ENCODE measurements around the gene RPP25L. TPM values are rescaled to one million over a fixed set of nuclear protein-coding genes. Genes with fewer than 3 reads are reported as not detected.

Gene RPP25L
- total and polyA plus RNA-seq, 4 donors: 6.0 to 17.3 (median 13.0) TPM

- Histone ChIP-seq H3K9me3 (ENCODE audit: control insufficient read depth, low read length) (peaks cover 2% of the 10 kb centered on the region), H3K27me3 (ENCODE audit: control insufficient read depth in 1 of 2, insufficient read depth in 2 of 2, low read length in 1 of 2) (no peaks in the 10 kb centered on the region), H3K4me1 (ENCODE audit: control insufficient read depth in 1 of 2, insufficient read depth in 2 of 2, low read length in 2 of 2) (no peaks in the 10 kb centered on the region), H3K27ac (ENCODE audit: low read depth in 1 of 2, low read length in 2 of 2) (no peak overlapping the region), H3K4me3 (ENCODE audit: low read length in 2 of 2) (no peak overlapping the region), H3K36me3 (ENCODE audit: control insufficient read depth in 1 of 2, insufficient read depth in 2 of 2, low read length in 1 of 2) (no peaks in the 10 kb centered on the region)
- no peak for DNase-seq
- intact Hi-C loops (cut with DNase I): no loop called here
- WGBS, 2 donors: 70 to 75% methylated on average over 8 of the region's 8 CpGs
- no peak for ATAC-seq (ENCODE audit: low FRiP score)
Measured at GRCh38 chr9:34565856-34566255, 46.0 kb downstream of the RPP25L start.

DNA sequence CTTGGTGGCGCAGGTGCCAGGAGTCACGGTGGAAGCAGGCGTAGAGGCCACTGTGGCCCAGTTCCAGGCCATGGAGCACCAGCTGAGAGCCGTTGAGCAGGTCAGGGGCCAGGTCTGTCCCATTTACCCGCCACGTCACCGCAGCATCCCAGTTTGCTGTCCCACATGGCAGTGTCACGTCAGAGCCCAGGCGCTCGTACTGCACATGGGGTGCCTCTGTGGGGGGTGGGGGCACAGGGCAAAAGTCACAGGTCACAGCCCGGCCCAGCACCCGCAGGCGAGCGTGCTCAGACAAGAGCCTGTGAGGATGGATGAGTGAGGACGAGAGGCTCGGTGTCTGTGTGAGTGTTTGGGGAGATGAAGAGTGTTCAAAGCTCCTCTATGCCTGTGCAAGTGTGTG is 47.3 kb downstream of the RPP25L start:
- Histone ChIP-seq H3K27ac (ENCODE audit: low read depth in 1 of 2, low read length in 2 of 2) (no peak overlapping the region), H3K4me1 (ENCODE audit: control insufficient read depth in 1 of 2, insufficient read depth in 2 of 2, low read length in 2 of 2) (no peaks in the 10 kb centered on the region), H3K9me3 (ENCODE audit: control insufficient read depth, low read length) (peaks cover 2% of the 10 kb centered on the region), H3K27me3 (ENCODE audit: control insufficient read depth in 1 of 2, insufficient read depth in 2 of 2, low read length in 1 of 2) (no peaks in the 10 kb centered on the region), H3K4me3 (ENCODE audit: low read length in 2 of 2) (no peak overlapping the region), H3K36me3 (ENCODE audit: control insufficient read depth in 1 of 2, insufficient read depth in 2 of 2, low read length in 1 of 2) (no peaks in the 10 kb centered on the region)
- DNase-seq (peak in 1 of 2 donors; percentile 41), ATAC-seq (ENCODE audit: low FRiP score) (no peak)
- WGBS, 2 donors: 94% methylated on average over 16 of the region's 16 CpGs
- intact Hi-C loops (cut with DNase I): no loop called here

DNA sequence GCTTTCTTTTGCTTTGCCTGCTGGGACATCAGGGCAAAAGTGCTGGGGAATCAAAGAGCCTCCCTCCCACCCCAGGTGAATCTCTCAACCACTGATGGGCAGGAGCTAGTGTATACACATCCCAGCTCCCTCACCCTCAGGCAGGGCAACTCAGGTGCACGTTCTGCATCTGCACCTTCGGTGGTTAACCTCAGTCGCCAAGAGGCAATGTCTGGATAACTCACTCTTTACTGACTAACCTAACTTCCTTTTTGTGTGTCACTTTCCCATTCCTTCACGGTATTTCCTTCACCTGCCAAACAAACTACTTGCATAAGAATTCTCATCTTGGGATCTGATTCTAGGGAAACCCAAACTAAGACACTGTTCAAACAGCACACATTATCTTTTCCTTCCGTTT is 48.6 kb downstream of the RPP25L start:
- no peaks in the 10 kb centered on the region for H3K36me3 ChIP-seq (ENCODE audit: control insufficient read depth in 1 of 2, insufficient read depth in 2 of 2, low read length in 1 of 2)
- no peaks in the 10 kb centered on the region for H3K27me3 ChIP-seq (ENCODE audit: control insufficient read depth in 1 of 2, insufficient read depth in 2 of 2, low read length in 1 of 2)
- ATAC-seq (ENCODE audit: low FRiP score) (no peak), DNase-seq (peak in 1 of 2 donors; percentile 16)
- H3K4me3 ChIP-seq (ENCODE audit: low read length in 2 of 2): no peak overlapping the region
- intact Hi-C loops (cut with DNase I): no loop called here
- no peak overlapping the region for H3K27ac ChIP-seq (ENCODE audit: low read depth in 1 of 2, low read length in 2 of 2)
- WGBS, 2 donors: 84% methylated on average over 5 of the region's 5 CpGs
- H3K4me1 ChIP-seq (ENCODE audit: control insufficient read depth in 1 of 2, insufficient read depth in 2 of 2, low read length in 2 of 2): no peaks in the 10 kb centered on the region
- peaks cover 2% of the 10 kb centered on the region for H3K9me3 ChIP-seq (ENCODE audit: control insufficient read depth, low read length)

- Histone ChIP-seq H3K4me3 (ENCODE audit: low read length in 2 of 2) (no peak overlapping the region), H3K27me3 (ENCODE audit: control insufficient read depth in 1 of 2, insufficient read depth in 2 of 2, low read length in 1 of 2) (no peaks in the 10 kb centered on the region), H3K4me1 (ENCODE audit: control insufficient read depth in 1 of 2, insufficient read depth in 2 of 2, low read length in 2 of 2) (no peaks in the 10 kb centered on the region), H3K36me3 (ENCODE audit: control insufficient read depth in 1 of 2, insufficient read depth in 2 of 2, low read length in 1 of 2) (no peaks in the 10 kb centered on the region), H3K9me3 (ENCODE audit: control insufficient read depth, low read length) (peaks cover 2% of the 10 kb centered on the region), H3K27ac (ENCODE audit: low read depth in 1 of 2, low read length in 2 of 2) (no peak overlapping the region)
- intact Hi-C loops (cut with DNase I): no loop called here
- WGBS, 2 donors: 81 to 88% methylated on average over 7 of the region's 7 CpGs
- DNase-seq (peak in 1 of 2 donors; percentile 20), ATAC-seq (ENCODE audit: low FRiP score) (no peak)
Measured at GRCh38 chr9:34562135-34562745, 49.7 kb downstream of the RPP25L start.

- H3K4me1 ChIP-seq (ENCODE audit: control insufficient read depth in 1 of 2, insufficient read depth in 2 of 2, low read length in 2 of 2): no peaks in the 10 kb centered on the region
- intact Hi-C loops (cut with DNase I): no loop called here
- H3K9me3 ChIP-seq (ENCODE audit: control insufficient read depth, low read length): peaks cover 2% of the 10 kb centered on the region
- no peaks in the 10 kb centered on the region for H3K36me3 ChIP-seq (ENCODE audit: control insufficient read depth in 1 of 2, insufficient read depth in 2 of 2, low read length in 1 of 2)
- DNase-seq (peak; percentile 41 to 77), ATAC-seq (ENCODE audit: low FRiP score) (peak; percentile 3)
- no peak overlapping the region for H3K27ac ChIP-seq (ENCODE audit: low read depth in 1 of 2, low read length in 2 of 2)
- H3K27me3 ChIP-seq (ENCODE audit: control insufficient read depth in 1 of 2, insufficient read depth in 2 of 2, low read length in 1 of 2): no peaks in the 10 kb centered on the region
- H3K4me3 ChIP-seq (ENCODE audit: low read length in 2 of 2): no peak overlapping the region
- 40 to 46% methylated on average over 18 to 21 of the region's 21 CpGs for WGBS, 2 donors
Measured at GRCh38 chr9:34560599-34561214, 51.2 kb downstream of the RPP25L start.

Other genes starting within 250 kb of the RPP25L start
- gene MYORG, start 235.2 kb downstream of the RPP25L start, total RNA-seq: 1 to 10 TPM; 6.1 to 9.6 TPM
- gene MYORG, start 235.2 kb downstream of the RPP25L start, polyA plus RNA-seq: 1 to 10 TPM; 1.6 to 2.1 TPM
- 10 to 100 TPM; 43.9 to 48.0 TPM for gene FAM219A, start 153.5 kb downstream of the RPP25L start, total RNA-seq
- 10 to 100 TPM; 10.1 to 10.6 TPM for gene FAM219A, start 153.5 kb downstream of the RPP25L start, polyA plus RNA-seq
- gene DNAI1, start 153.3 kb downstream of the RPP25L start, total RNA-seq: not detected
- gene DNAI1, start 153.3 kb downstream of the RPP25L start, polyA plus RNA-seq: not detected
- gene ENHO, start 89.1 kb downstream of the RPP25L start, total RNA-seq: not detected
- gene ENHO, start 89.1 kb downstream of the RPP25L start, polyA plus RNA-seq: not detected
- gene CNTFR, start 22.4 kb downstream of the RPP25L start, total RNA-seq: 1 to 10 TPM; 4.2 to 9.9 TPM
- gene CNTFR, start 22.4 kb downstream of the RPP25L start, polyA plus RNA-seq: 1 to 10 TPM in 1 of 2 donors, under 1 TPM in 1; 0.10 to 1.4 TPM
- 10 to 100 TPM; 56.7 to 61.4 TPM for gene DCTN3, start 8.4 kb upstream of the RPP25L start, total RNA-seq
- 100 to 1,000 TPM; 106 to 111 TPM for gene DCTN3, start 8.4 kb upstream of the RPP25L start, polyA plus RNA-seq
- not detected for gene ARID3C, start 17.0 kb upstream of the RPP25L start, total RNA-seq
- not detected for gene ARID3C, start 17.0 kb upstream of the RPP25L start, polyA plus RNA-seq
- 10 to 100 TPM; 31.8 to 42.9 TPM for gene SIGMAR1, start 25.7 kb upstream of the RPP25L start, total RNA-seq
- 10 to 100 TPM; 26.3 to 48.1 TPM for gene SIGMAR1, start 25.7 kb upstream of the RPP25L start, polyA plus RNA-seq
- gene GALT, start 34.6 kb upstream of the RPP25L start, total RNA-seq: 10 to 100 TPM; 27.2 to 50.9 TPM
- 10 to 100 TPM; 29.2 to 98.1 TPM for gene GALT, start 34.6 kb upstream of the RPP25L start, polyA plus RNA-seq
- 10 to 100 TPM; 33.7 to 66.4 TPM for gene IL11RA, start 40.1 kb upstream of the RPP25L start, total RNA-seq
- 10 to 100 TPM; 28.2 to 93.4 TPM for gene IL11RA, start 40.1 kb upstream of the RPP25L start, polyA plus RNA-seq
- gene CCL27, start 50.6 kb upstream of the RPP25L start, total RNA-seq: not detected
- not detected for gene CCL27, start 50.6 kb upstream of the RPP25L start, polyA plus RNA-seq
- 10 to 100 TPM; 39.7 to 67.5 TPM for gene CCL19, start 79.2 kb upstream of the RPP25L start, total RNA-seq
- 1 to 10 TPM; 1.9 to 5.5 TPM for gene CCL19, start 79.2 kb upstream of the RPP25L start, polyA plus RNA-seq
- 10 to 100 TPM; 13.0 to 29.1 TPM for gene CCL21, start 98.0 kb upstream of the RPP25L start, total RNA-seq
- gene CCL21, start 98.0 kb upstream of the RPP25L start, polyA plus RNA-seq: 1 to 10 TPM; 1.4 to 2.4 TPM

Data from aorta (tissue), 5 donors.